HG02943 (cell line): ENCODE measurements around the gene RECK.

Experiments
- ATAC-seq: cut with Tn5 transposase; IDR thresholded peaks from one replicate; pipeline ENCODE4 v1.9.1; 2021; ENCODE audit warnings: mild to moderate bottlenecking, low read depth, moderate library complexity; ENCODE audit not compliant: unreplicated experiment

Gene RECK

GRCh38 chr9:36023260-36024048 lies 13.3 kb upstream of the RECK start:
- no peak for ATAC-seq

GRCh38 chr9:36025746-36026145 lies 11.0 kb upstream of the RECK start:
- no peak for ATAC-seq

- no peak for ATAC-seq
Measured at GRCh38 chr9:36029202-36029601, 7.5 kb upstream of the RECK start.

GRCh38 chr9:36029765-36030528 lies 6.8 kb upstream of the RECK start:
- ATAC-seq, result no peak

DNA sequence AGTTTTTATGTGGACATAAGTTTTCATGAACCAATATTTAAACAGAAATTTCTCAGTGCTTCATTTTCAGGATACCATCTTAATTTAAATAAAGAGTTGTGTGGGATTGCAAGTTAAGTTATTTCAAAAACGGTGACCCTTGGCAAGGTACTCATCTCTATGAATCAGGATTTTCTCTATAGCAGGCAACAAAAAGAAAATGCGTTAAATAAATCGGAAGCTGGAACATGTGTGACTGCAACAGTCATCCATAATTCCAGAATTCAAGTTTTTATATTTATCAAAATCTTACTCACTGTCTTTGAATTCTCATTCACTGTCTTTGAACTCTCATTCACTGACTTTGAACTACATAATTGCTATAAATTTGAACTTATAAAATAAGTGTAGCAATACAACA lies 5.8 kb upstream of the RECK start:
- ATAC-seq, result no peak

DNA sequence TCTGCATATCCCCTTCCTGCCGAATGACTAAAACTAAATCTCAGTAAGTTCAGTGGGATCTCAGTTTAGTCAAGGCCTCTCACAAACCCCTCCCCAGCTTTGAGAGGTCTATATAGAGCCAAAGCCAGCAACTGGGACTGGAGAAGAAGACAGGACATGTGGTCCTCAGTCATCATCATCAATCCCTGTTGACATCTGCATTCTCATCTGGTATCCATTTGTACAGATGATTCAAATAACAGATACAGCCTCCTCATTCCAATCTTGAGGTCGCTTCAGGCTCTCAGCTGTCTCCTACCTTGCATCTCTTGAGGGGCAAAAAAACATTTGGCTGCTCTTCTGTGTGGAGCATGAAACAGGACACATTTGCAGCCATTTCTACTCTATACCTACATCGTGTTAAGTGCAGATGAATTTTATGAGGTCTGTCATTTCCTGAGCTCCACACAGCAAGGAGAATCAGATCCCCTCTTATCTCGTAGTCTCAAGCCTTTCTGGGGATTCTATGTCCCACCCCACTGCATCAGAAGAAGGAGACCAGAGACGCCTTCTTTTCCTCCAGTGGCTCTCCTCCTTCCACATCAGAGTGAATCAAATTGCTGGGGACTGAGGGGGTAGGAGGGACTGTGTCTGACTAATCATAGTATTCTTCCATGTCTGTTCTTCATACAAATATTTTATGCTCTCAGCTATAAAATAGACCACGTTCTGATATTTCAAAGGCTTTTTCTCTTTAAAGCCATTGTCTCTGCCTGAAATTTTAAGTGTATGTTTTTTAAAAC lies 4.7 kb upstream of the RECK start:
- ATAC-seq, result no peak

GRCh38 chr9:36033788-36034187 lies 2.9 kb upstream of the RECK start:
- no peak for ATAC-seq

- ATAC-seq, result no peak
Measured at GRCh38 chr9:36034234-36034633, 2.5 kb upstream of the RECK start.

DNA sequence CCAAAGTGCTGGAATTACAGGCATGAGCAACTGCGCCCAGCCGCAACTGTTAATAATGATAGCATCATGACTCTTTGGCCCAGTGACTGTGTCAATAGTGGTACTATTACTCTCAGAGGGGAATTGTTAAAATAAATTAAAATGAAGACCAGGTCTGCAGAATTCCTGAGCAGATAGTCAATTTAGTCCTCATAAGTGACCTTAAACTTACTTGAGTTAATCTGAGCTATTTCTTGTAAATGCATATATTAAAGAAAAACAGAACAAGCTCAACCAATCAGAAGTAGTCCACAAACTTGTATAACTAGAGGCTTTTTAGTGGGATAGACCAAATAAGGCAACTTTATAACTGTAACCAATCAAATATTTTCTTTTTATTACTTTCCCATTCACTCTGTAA lies 1.7 kb upstream of the RECK start:
- ATAC-seq, result no peak

- ATAC-seq, result no peak
Measured at GRCh38 chr9:36036253-36036779, 397 bp upstream of the RECK start.

DNA sequence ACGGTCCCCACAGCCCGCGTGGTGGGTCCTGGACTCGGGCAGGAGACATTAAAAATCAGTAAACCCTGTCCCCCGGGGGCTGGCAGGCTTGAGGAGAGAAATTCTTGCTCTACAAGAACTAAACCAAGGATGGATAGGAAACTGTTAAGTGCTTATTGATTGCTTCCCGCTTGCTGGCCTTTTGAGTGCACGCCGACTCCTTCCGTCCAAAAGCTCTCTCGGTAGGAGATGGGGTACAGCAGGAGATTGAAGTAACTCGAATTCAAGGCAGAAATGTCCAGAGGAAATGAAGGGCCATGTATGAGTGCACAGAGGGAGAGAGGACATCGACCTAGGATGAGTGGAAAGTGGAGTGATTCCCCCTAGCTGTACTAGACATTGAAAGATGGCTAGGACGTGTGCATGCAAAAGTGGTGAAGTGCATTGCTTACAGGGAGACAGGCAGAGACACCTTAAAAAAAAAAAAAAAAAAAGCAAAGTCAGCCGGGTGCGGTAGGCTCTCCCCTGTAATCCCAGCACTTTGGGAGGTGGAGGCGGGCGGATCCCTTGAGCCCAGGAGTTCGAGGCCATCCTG lies 923 bp downstream of the RECK start:
- ATAC-seq, result no peak

GRCh38 chr9:36039121-36039520 lies 2.4 kb downstream of the RECK start:
- ATAC-seq, result no peak

- no peak for ATAC-seq
Measured at GRCh38 chr9:36039696-36040095, 3.0 kb downstream of the RECK start.

GRCh38 chr9:36040271-36040925 lies 3.7 kb downstream of the RECK start:
- no peak for ATAC-seq

DNA sequence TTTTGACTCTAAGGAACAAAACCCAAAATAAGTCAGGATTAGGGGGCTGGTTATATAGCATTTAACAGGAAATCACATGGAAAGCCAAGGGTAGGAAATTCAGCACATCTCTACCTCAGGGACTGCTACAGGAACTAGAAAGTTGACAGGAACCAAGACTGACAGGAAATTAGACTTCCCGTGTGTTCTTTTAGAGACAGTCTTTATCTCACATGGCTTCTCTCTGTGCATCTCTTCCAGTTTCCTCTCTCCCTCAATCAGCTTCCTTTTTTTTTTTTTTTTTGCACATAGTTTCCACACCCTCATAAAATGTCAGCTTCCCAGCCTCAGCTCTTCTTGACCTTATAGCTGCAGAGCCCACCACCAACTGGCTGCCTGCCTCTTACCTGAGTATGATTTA lies 4.8 kb downstream of the RECK start:
- ATAC-seq, result no peak

GRCh38 chr9:36045610-36046009 lies 8.9 kb downstream of the RECK start:
- ATAC-seq, result no peak

- ATAC-seq, result no peak
Measured at GRCh38 chr9:36046923-36047322, 10.2 kb downstream of the RECK start.

DNA sequence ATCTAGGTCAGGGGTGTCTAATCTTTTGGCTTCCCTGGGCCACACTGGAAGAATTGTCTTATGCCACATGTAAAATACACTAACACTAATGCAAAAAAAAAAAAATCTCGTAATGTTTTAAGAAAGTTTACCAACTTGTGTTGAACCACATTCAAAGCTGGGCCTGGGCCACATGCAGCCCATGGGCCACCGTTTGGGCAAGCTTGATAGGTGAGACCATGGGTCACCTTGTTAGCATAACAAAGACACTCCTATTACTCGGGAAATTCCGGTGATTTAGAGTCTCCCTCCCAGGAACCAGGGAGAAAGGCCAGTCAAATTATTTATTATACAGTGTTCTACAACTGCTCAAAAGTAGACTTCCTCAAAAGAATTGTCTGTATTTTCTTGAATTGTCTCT lies 12.7 kb downstream of the RECK start:
- no peak for ATAC-seq

DNA sequence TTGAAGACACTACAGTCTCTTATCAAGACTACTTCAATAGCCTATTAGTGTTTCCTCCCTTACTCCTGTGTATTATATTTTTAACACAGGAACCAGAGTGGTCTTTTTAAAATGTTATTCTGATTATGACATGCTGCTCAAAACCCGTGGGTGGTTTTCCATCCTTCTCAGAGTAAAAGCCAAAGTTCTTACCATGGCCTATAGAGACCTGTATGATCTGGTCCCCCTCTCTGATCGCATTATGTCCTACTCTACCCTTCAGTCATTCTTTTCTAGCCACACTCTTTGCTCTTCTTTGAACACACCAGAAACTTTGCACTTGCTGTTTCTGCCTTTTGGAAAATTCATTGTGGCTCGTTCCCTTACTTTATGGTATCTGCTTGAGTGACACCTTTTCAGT lies 13.8 kb downstream of the RECK start:
- no peak for ATAC-seq

DNA sequence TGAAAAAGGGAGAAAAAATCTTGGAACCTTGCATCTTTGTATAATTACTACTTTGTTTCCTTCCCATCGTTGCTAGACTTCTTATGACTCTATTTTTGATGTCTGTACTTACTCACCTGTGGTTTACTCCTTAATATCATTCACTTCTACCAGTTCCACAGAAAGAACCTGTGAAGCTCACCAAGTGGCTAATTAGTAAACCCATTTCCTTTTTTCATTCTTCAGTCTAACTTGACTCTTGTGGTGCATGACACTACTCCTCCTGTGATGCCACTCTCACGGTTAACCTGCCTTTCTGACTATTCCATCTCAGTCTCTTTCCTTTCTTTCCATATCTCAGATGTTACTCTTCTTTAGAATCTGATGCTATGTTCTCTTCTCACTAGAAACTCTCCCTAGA lies 14.6 kb downstream of the RECK start:
- ATAC-seq, result no peak
